A549 (cell line): ENCODE results near the gene MEGF8. TPM values are rescaled to one million over a fixed set of nuclear protein-coding genes. Genes with fewer than 3 reads are reported as not detected.

ENCODE experiments used
- ATAC-seq, 2 experiments: fragments of 200-7000 bp in 1 of 2; fragments of >200 bp in 1 of 2; cut with Nextera tagmentation in 1 of 2; cut with Tn5 transposase in 1 of 2; 3 replicates each; pipeline versions ENCODE4 v1.8.0 to v1.9.1; 2018 to 2020; ENCODE audit warnings: mild to moderate bottlenecking in 1 of 2, moderate library complexity in 1 of 2
- CTCF ChIA-PET: fragments of 300-600 bp; sonication (Branson Sonifier 250); formaldehyde crosslinking; extraction: SDS; loops from one replicate; lab custom pipeline; 2021; ENCODE audit warnings: antibody characterized with exemption, inconsistent platforms; lab: Yijun Ruan, JAX
- POLR2A ChIA-PET: fragments of 350-600 bp; formaldehyde crosslinking; extraction: SDS; loops from one replicate; lab custom pipeline; 2021; ENCODE audit warnings: antibody characterized with exemption, inconsistent platforms; lab: Yijun Ruan, JAX
- DNase-seq, 2 experiments: peaks; one replicate each; pipeline versions ENCODE4 v3.0.0 to v3.0.0-alpha.2; 2011 to 2016; ENCODE audit warnings: low read depth in 1 of 2, low spot score in 1 of 2
- FAIRE-seq: peaks from 2 replicates; lab custom pipeline; 2011; peaks lifted over from hg19 to GRCh38; lab: Jason Lieb, UNC
- H3K27ac ChIP-seq, 2 experiments: fragments of >200 bp; sonication (Bioruptor Twin); formaldehyde crosslinking; 3 replicates each; pipeline ENCODE4 v1.5.1; 2016 to 2017
- H3K4me1 ChIP-seq: fragments of >200 bp; sonication (Bioruptor Twin); formaldehyde crosslinking; 3 replicates; pipeline ENCODE4 v1.6.1; 2016
- H3K4me2 ChIP-seq: fragments of >200 bp; sonication (Bioruptor Twin); formaldehyde crosslinking; 3 replicates; pipeline ENCODE4 v1.6.1; 2016
- H3K4me3 ChIP-seq: fragments of >200 bp; sonication (Bioruptor Twin); formaldehyde crosslinking; 3 replicates; pipeline ENCODE4 v1.5.1; 2016
- H3K9me3 ChIP-seq: fragments of >200 bp; sonication (Bioruptor Twin); formaldehyde crosslinking; 3 replicates; pipeline ENCODE4 v1.6.1; 2016
- BHLHE40 ChIP-seq: IDR thresholded peaks from 2 replicates; pipeline ENCODE4 v1.6.1; 2012; ENCODE audit warnings: low read depth, low read length, inconsistent platforms
- CBX8 ChIP-seq: fragments of 200-600 bp; sonication (generic); IDR thresholded peaks from 2 replicates; pipeline ENCODE4 v1.6.1; 2016
- CEBPB ChIP-seq, 2 experiments: fragments of >200 bp in 1 of 2; sonication (Bioruptor Twin) in 1 of 2; formaldehyde crosslinking in 1 of 2; IDR thresholded peaks; 2 replicates each; pipeline ENCODE4 v1.6.1; 2012 to 2016
- CHD4 ChIP-seq: fragments of 200-600 bp; sonication (generic); IDR thresholded peaks from 2 replicates; pipeline ENCODE4 v1.6.1; 2016; ENCODE audit warnings: antibody characterized with exemption, mild to moderate bottlenecking, borderline replicate concordance
- EHF ChIP-seq: fragments of 250-450 bp; sonication (Bioruptor Pico); IDR thresholded peaks from 2 replicates; pipeline ENCODE4 v1.5.0; 2020; ENCODE audit warnings: mild to moderate bottlenecking
- EP300 ChIP-seq, 2 experiments: fragments of >200 bp; sonication (Bioruptor Twin); formaldehyde crosslinking; IDR thresholded peaks; 2 replicates in 1 of 2; 3 replicates in 1 of 2; pipeline ENCODE4 v1.6.1; 2016 to 2017
- FOSB ChIP-seq: fragments of 250-450 bp; sonication (Bioruptor Pico); IDR thresholded peaks from 2 replicates; pipeline ENCODE4 v1.5.0; 2020; ENCODE audit warnings: mild to moderate bottlenecking, moderate library complexity
- FOSL2 ChIP-seq, 2 experiments: fragments of 450-650 bp in 1 of 2; fragments of >200 bp in 1 of 2; sonication (Bioruptor Twin) in 1 of 2; formaldehyde crosslinking; IDR thresholded peaks; 2 replicates each; pipeline versions ENCODE4 v1.5.0 to v1.6.1; 2016 to 2020; ENCODE audit warnings: mild to moderate bottlenecking in 1 of 2, moderate library complexity in 1 of 2
- FOXS1 ChIP-seq: fragments of 250-450 bp; sonication (Bioruptor Pico); IDR thresholded peaks from 2 replicates; pipeline ENCODE4 v1.5.0; 2020; ENCODE audit warnings: mild to moderate bottlenecking, moderate library complexity
- GATA3 ChIP-seq: IDR thresholded peaks from 2 replicates; pipeline ENCODE4 v1.6.1; 2012; ENCODE audit warnings: borderline replicate concordance
- HDAC2 ChIP-seq: fragments of 200-600 bp; sonication (generic); IDR thresholded peaks from 2 replicates; pipeline ENCODE4 v1.6.1; 2016
- HEYL ChIP-seq: fragments of 250-450 bp; sonication (Bioruptor Pico); IDR thresholded peaks from 2 replicates; pipeline ENCODE4 v1.8.0; 2021; ENCODE audit warnings: mild to moderate bottlenecking, moderate library complexity
- HOXB13 ChIP-seq: fragments of 250-450 bp; sonication (Bioruptor Pico); IDR thresholded peaks from 2 replicates; pipeline ENCODE4 v1.5.0; 2020; ENCODE audit warnings: low read depth, mild to moderate bottlenecking, moderate library complexity
- HOXB5 ChIP-seq: fragments of 250-450 bp; sonication (Bioruptor Pico); IDR thresholded peaks from 2 replicates; pipeline ENCODE4 v1.5.0; 2020; ENCODE audit warnings: mild to moderate bottlenecking, moderate library complexity
- MAFK ChIP-seq: fragments of 450-650 bp; IDR thresholded peaks from 2 replicates; pipeline ENCODE4 v1.6.1; 2014; ENCODE audit not compliant: partially characterized antibody
- MAZ ChIP-seq: fragments of 150-350 bp; IDR thresholded peaks from 2 replicates; pipeline ENCODE4 v1.6.1; 2014; ENCODE audit warnings: antibody characterized with exemption, low read depth, low read length, borderline replicate concordance
- MYC ChIP-seq: IDR thresholded peaks from 2 replicates; pipeline ENCODE4 v1.6.1; 2012; ENCODE audit warnings: mild to moderate bottlenecking, inconsistent platforms, low read length, improper control_type of control experiment, borderline replicate concordance
- NFE2L2 ChIP-seq: fragments of 150-350 bp; conservative IDR thresholded peaks from 2 replicates; pipeline ENCODE4 v1.6.1; 2014; ENCODE audit warnings: low read length
- NR3C1 ChIP-seq: fragments of >200 bp; sonication (Bioruptor Twin); formaldehyde crosslinking; IDR thresholded peaks from 3 replicates; pipeline ENCODE4 v1.6.1; 2017
- PHF8 ChIP-seq: fragments of 200-600 bp; sonication (generic); IDR thresholded peaks from 2 replicates; pipeline ENCODE4 v1.6.1; 2016; ENCODE audit warnings: low read depth, mild to moderate bottlenecking, antibody characterized with exemption, moderate library complexity, borderline replicate concordance
- POLR2A ChIP-seq: IDR thresholded peaks from 2 replicates; pipeline ENCODE4 v1.6.1; 2012; ENCODE audit warnings: mild to moderate bottlenecking, low read length
- POLR2AphosphoS2 ChIP-seq: conservative IDR thresholded peaks from 2 replicates; pipeline ENCODE4 v1.6.1; 2012; ENCODE audit warnings: low read length, improper control_type of control experiment, inconsistent platforms
- RAD21 ChIP-seq, 2 experiments: fragments of >200 bp in 1 of 2; sonication (Bioruptor Twin) in 1 of 2; formaldehyde crosslinking in 1 of 2; IDR thresholded peaks in 1 of 2; conservative IDR thresholded peaks in 1 of 2; 2 replicates in 1 of 2; 3 replicates in 1 of 2; pipeline ENCODE4 v1.6.1; 2012 to 2018; ENCODE audit warnings: inconsistent platforms in 1 of 2
- RARB ChIP-seq: fragments of 250-450 bp; sonication (Bioruptor Pico); IDR thresholded peaks from 2 replicates; pipeline ENCODE4 v1.8.0; 2021; ENCODE audit warnings: mild to moderate bottlenecking, moderate library complexity
- RCOR1 ChIP-seq: fragments of 150-350 bp; IDR thresholded peaks from 2 replicates; pipeline ENCODE4 v1.6.1; 2014; ENCODE audit warnings: antibody characterized with exemption, low read length, low read depth
- RFX5 ChIP-seq: fragments of 450-650 bp; IDR thresholded peaks from 2 replicates; pipeline ENCODE4 v1.7.1; 2014; ENCODE audit warnings: antibody characterized with exemption, mild to moderate bottlenecking, moderate library complexity
- RNF2 ChIP-seq: fragments of 200-600 bp; sonication (generic); IDR thresholded peaks from 2 replicates; pipeline ENCODE4 v1.6.1; 2016; ENCODE audit warnings: low read depth, mild to moderate bottlenecking, antibody characterized with exemption, moderate library complexity, borderline replicate concordance
- SREBF2 ChIP-seq: fragments of 450-650 bp; IDR thresholded peaks from 2 replicates; pipeline ENCODE4 v1.6.1; 2014; ENCODE audit warnings: mild to moderate bottlenecking, moderate library complexity
- TP53 ChIP-seq: fragments of 250-450 bp; sonication (Bioruptor Pico); IDR thresholded peaks from 2 replicates; pipeline ENCODE4 v1.5.0; 2021; ENCODE audit warnings: mild to moderate bottlenecking, moderate library complexity
- ZC3H11A ChIP-seq: fragments of 450-650 bp; IDR thresholded peaks from 2 replicates; pipeline ENCODE4 v1.6.1; 2014; ENCODE audit warnings: antibody characterized with exemption, mild to moderate bottlenecking
- ZFP36 ChIP-seq: fragments of 450-650 bp; IDR thresholded peaks from 2 replicates; pipeline ENCODE4 v1.6.1; 2014; ENCODE audit warnings: borderline replicate concordance; ENCODE audit not compliant: partially characterized antibody
- ZNF302 ChIP-seq: fragments of 250-450 bp; sonication (Bioruptor Pico); IDR thresholded peaks from 2 replicates; pipeline ENCODE4 v1.9.0; 2021; ENCODE audit warnings: inconsistent platforms, mild to moderate bottlenecking, moderate library complexity
- ZSCAN20 ChIP-seq: fragments of 250-450 bp; sonication (Bioruptor Pico); IDR thresholded peaks from 2 replicates; pipeline ENCODE4 v1.8.0; 2022; ENCODE audit warnings: mild to moderate bottlenecking, moderate library complexity
- WGBS: methylation state at CpG from one replicate; pipeline ENCODE4 v1.1.6; 2017; ENCODE audit errors: missing lambda C conversion rate; 5-methylcytosine and 5-hydroxymethylcytosine counted together
- polyA plus RNA-seq, 4 experiments: library from polyadenylated mRNA; depleted of rRNA in 3 of 4; stranded (reverse); fragments of >200 nt; fragmentation: RNase III in 1 of 4; extraction: RNeasy Plus Mini Kit Qiagen cat#74134 plus additional on column Dnase treatment in 1 of 4; gene quantifications; 2 replicates in 3 of 4; 3 replicates in 1 of 4; pipeline ENCODE4 v1.2.3, GENCODE V29; 2011 to 2017
- TF ChIP-seq, protein P1 (sequence below): fragments of 250-450 bp; sonication (Bioruptor Pico); IDR thresholded peaks from 2 replicates; pipeline ENCODE4 v1.5.0; 2020; ENCODE audit warnings: low read depth, mild to moderate bottlenecking, moderate library complexity
- TF ChIP-seq, protein P2 (sequence below): fragments of >200 bp; sonication (Bioruptor Twin); formaldehyde crosslinking; IDR thresholded peaks from 2 replicates; pipeline ENCODE4 v1.6.1; 2016
- TF ChIP-seq, protein P3 (sequence below): fragments of >200 bp; sonication (Bioruptor Twin); formaldehyde crosslinking; IDR thresholded peaks from 3 replicates; pipeline ENCODE4 v1.5.1; 2016
- TF ChIP-seq, protein P4 (sequence below): fragments of 150-350 bp; IDR thresholded peaks from 2 replicates; pipeline ENCODE4 v1.6.1; 2014; ENCODE audit warnings: low read depth, mild to moderate bottlenecking, low read length
- TF ChIP-seq, protein P5 (sequence below): fragments of 450-650 bp; IDR thresholded peaks from 2 replicates; pipeline ENCODE4 v1.6.1; 2014; ENCODE audit warnings: antibody characterized with exemption

Gene MEGF8
- polyA plus RNA-seq, 2 of the 4 experiments (the other 2 are of a cell fraction), result 10.4 to 27.2 TPM

DNA sequence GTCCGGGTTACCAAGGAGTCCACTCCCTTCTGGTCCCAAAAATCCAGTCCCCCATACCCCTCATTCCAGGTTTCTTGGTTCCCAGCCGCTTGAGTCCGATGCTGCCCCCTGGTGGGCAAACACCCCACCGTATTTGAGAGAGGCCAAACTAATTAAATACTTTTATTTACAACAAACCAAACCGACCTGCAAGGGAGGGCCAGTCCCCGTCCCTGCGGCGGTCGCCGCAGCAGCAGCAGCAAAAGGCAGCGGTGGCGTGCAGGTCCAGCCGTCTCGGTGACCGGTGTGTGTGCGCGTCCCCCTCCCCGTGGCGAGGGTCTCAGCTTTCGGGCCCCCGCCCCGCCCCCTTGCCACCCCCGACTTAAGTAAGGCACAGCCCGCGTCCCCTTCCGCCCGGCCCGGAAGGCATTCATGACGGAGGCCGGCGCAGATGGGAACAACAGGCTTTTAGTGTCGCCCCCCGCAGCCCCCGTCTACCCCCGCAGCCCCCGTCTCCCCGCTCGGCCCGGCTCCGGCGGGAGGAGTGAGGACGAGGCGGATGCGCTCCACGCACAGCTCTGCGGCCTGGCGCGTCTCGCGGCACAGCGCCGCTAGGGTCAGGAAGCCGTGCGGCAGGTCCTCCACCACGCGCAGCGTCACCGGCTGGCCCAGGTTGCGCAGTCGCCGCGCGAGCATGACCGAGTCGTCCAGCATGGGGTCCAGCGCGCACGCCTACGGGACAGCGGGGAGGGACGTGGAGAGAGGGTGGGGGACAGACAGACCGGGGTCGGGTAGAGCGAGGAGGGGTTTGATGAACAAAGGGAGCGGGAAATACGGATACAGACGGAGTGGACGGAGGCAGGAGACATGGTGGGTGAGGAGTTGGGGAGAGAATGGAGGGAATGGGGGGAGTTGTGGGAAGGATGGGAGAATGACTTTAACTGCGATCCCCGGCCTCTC lies 76.2 kb downstream of the MEGF8 start:
- FAIRE-seq, result peak; percentile 94
- peak overlapping the region; percentile 72 to 84 for H3K27ac ChIP-seq
- no peaks in the 10 kb centered on the region for H3K9me3 ChIP-seq
- H3K4me2 ChIP-seq, result peak overlapping the region; percentile 94
- POLR2A ChIA-PET, result interaction anchor here (0.6 to 1.1 kb wide), 5 partner anchors 9 to 1205 kb away, joined by 3 to 7 read pairs (median 5); no protein-coding TSS in a partner anchor
- CTCF ChIA-PET, result interaction anchor here (0.6 to 17.1 kb wide), 45 partner anchors 10 to 516 kb away, joined by 3 to 302 read pairs (median 5); partner anchors contain the start of genes CNFN and POU2F2
- WGBS, result 7% methylated on average over 37 of the region's 80 CpGs
- H3K4me3 ChIP-seq, result peak overlapping the region; percentile 56
- peak; percentile 63 to 75 for ATAC-seq
- peak; percentile 89 to 96 for DNase-seq
- peaks cover 19% of the 10 kb centered on the region for H3K4me1 ChIP-seq
- TF ChIP-seq MAZ (no peak), RFX5 (no peak), HEYL (no peak), FOXS1 (CRISPR knock-in tag) (no peak), MYC (peak; percentile 66; the same call in 1 of the 2 replicates), CHD4 (no peak), HOXB13 (no peak), POLR2A (peak; percentile 91), ZFP36 (no peak), BHLHE40 (no peak), NR3C1 (no peak), RNF2 (no peak), ZSCAN20 (CRISPR knock-in tag) (no peak), CBX8 (no peak), RCOR1 (no peak), HDAC2 (no peak), EP300 (IDR thresholded peaks at IDR 0.05) (no peak), HOXB5 (no peak), GATA3 (no peak), ZC3H11A (no peak), CEBPB (IDR thresholded peaks at IDR 0.05) (no peak), FOSL2 (IDR thresholded peaks at IDR 0.05) (no peak), FOSL2 (CRISPR knock-in tag; IDR thresholded peaks at IDR 0.05) (no peak), POLR2AphosphoS2 (no peak), ZNF302 (CRISPR knock-in tag) (no peak), FOSB (no peak), RARB (CRISPR knock-in tag) (no peak), TP53 (no peak), RAD21 (conservative IDR thresholded peaks at IDR 0.05 in 1 of 2, IDR thresholded peaks at IDR 0.05 in 1 of 2) (peak in 1 of 2 experiments; percentile 67; a peak in 4 of 5 replicates), EHF (CRISPR knock-in tag) (no peak), NFE2L2 (no peak), MAFK (no peak), SREBF2 (no peak), PHF8 (no peak)
- TF ChIP-seq, protein P1, sequence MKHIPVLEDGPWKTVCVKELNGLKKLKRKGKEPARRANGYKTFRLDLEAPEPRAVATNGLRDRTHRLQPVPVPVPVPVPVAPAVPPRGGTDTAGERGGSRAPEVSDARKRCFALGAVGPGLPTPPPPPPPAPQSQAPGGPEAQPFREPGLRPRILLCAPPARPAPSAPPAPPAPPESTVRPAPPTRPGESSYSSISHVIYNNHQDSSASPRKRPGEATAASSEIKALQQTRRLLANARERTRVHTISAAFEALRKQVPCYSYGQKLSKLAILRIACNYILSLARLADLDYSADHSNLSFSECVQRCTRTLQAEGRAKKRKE, result no peak
- TF ChIP-seq, protein P2, sequence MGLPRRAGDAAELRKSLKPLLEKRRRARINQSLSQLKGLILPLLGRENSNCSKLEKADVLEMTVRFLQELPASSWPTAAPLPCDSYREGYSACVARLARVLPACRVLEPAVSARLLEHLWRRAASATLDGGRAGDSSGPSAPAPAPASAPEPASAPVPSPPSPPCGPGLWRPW, result no peak
- TF ChIP-seq, protein P3, sequence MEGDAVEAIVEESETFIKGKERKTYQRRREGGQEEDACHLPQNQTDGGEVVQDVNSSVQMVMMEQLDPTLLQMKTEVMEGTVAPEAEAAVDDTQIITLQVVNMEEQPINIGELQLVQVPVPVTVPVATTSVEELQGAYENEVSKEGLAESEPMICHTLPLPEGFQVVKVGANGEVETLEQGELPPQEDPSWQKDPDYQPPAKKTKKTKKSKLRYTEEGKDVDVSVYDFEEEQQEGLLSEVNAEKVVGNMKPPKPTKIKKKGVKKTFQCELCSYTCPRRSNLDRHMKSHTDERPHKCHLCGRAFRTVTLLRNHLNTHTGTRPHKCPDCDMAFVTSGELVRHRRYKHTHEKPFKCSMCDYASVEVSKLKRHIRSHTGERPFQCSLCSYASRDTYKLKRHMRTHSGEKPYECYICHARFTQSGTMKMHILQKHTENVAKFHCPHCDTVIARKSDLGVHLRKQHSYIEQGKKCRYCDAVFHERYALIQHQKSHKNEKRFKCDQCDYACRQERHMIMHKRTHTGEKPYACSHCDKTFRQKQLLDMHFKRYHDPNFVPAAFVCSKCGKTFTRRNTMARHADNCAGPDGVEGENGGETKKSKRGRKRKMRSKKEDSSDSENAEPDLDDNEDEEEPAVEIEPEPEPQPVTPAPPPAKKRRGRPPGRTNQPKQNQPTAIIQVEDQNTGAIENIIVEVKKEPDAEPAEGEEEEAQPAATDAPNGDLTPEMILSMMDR, result peak; percentile 99
- TF ChIP-seq, protein P4, sequence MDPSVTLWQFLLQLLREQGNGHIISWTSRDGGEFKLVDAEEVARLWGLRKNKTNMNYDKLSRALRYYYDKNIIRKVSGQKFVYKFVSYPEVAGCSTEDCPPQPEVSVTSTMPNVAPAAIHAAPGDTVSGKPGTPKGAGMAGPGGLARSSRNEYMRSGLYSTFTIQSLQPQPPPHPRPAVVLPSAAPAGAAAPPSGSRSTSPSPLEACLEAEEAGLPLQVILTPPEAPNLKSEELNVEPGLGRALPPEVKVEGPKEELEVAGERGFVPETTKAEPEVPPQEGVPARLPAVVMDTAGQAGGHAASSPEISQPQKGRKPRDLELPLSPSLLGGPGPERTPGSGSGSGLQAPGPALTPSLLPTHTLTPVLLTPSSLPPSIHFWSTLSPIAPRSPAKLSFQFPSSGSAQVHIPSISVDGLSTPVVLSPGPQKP, result no peak
- TF ChIP-seq, protein P5, sequence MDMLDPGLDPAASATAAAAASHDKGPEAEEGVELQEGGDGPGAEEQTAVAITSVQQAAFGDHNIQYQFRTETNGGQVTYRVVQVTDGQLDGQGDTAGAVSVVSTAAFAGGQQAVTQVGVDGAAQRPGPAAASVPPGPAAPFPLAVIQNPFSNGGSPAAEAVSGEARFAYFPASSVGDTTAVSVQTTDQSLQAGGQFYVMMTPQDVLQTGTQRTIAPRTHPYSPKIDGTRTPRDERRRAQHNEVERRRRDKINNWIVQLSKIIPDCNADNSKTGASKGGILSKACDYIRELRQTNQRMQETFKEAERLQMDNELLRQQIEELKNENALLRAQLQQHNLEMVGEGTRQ, result 0 out of 2 replicates have a peak, but pooled peaks have one; percentile 5
